Thyroid gland (tissue), 4 donors: ENCODE measurements around the gene CCNK. TPM values are rescaled to one million over a fixed set of nuclear protein-coding genes. Genes with fewer than 3 reads are reported as not detected.
A peak's percentile ranks its signal among the peaks of the same experiment; 100 is the strongest.

Experiments
- DNase-seq, 2 donors: peaks; one replicate each; pipeline ENCODE4 v3.0.0-alpha.2; 2019
- H3K27ac ChIP-seq, 3 donors: fragments of 200-600 bp; sonication (generic); 1 replicate in 2 of 3; 2 replicates in 1 of 3; pipeline ENCODE4 v1.5.1; 2016 to 2019; ENCODE audit warnings: mild to moderate bottlenecking in 1 of 3, moderate library complexity in 1 of 3
- H3K27me3 ChIP-seq: fragments of 200-600 bp; sonication (generic); one replicate; pipeline ENCODE4 v1.5.1; 2019
- H3K36me3 ChIP-seq, 2 donors: fragments of 200-600 bp; sonication (generic); one replicate each; pipeline ENCODE4 v1.5.1; 2016 to 2019
- H3K4me1 ChIP-seq, 2 donors: fragments of 200-600 bp; sonication (generic); one replicate each; pipeline ENCODE4 v1.5.1; 2017 to 2019
- H3K4me3 ChIP-seq, 3 donors: fragments of 200-600 bp; sonication (generic); replicated peaks in 1 of 3; 1 replicate in 2 of 3; 2 replicates in 1 of 3; pipeline ENCODE4 v1.5.1; 2016; ENCODE audit warnings: mild to moderate bottlenecking in 1 of 3
- H3K9me3 ChIP-seq: fragments of 200-600 bp; sonication (generic); one replicate; pipeline ENCODE4 v1.5.1; 2017
- CTCF ChIP-seq, 6 experiments: fragments of 200-600 bp in 3 of 6; fragments of 450-650 bp in 3 of 6; sonication (generic) in 3 of 6; IDR thresholded peaks; one replicate each; pipeline ENCODE4 v1.5.1; 2016 to 2019; ENCODE audit warnings: antibody characterized with exemption in 6 of 6, mild to moderate bottlenecking in 2 of 6, inconsistent platforms in 1 of 6, moderate library complexity in 1 of 6
- POLR2A ChIP-seq, 2 donors: fragments of 450-650 bp; IDR thresholded peaks; one replicate each; pipeline ENCODE4 v1.6.1; 2017; ENCODE audit warnings: antibody characterized with exemption in 2 of 2, mild to moderate bottlenecking in 2 of 2, moderate library complexity in 1 of 2
- WGBS, 2 donors: methylation state at CpG; one replicate each; pipeline ENCODE4 v1.1.5; 2017; 5-methylcytosine and 5-hydroxymethylcytosine counted together
- intact Hi-C: fragments of 100-400 bp; cut with DNase I; formaldehyde crosslinking; loops from one replicate; pipeline ENCODE4 v1.15.1; 2023
- total RNA-seq, 4 donors: library from RNA; depleted of rRNA; stranded (reverse); fragments of >200 nt; gene quantifications; one replicate each; pipeline ENCODE4 v1.2.3, GENCODE V29; 2016

CCNK gene
- total RNA-seq, 4 donors from 2014 or later = 14.4 to 36.9 (median 24.4) TPM

- Histone ChIP-seq H3K4me1 (peaks cover 22 to 54% of the 10 kb centered on the region in 2 donors), H3K9me3 (no peaks in the 10 kb centered on the region), H3K27me3 (no peaks in the 10 kb centered on the region), H3K27ac (no peak overlapping the region), H3K36me3 (no peaks in the 10 kb centered on the region), H3K4me3 (no peak overlapping the region)
- intact Hi-C loops = no loop called here
- DNase-seq = no peak
- TF ChIP-seq POLR2A (IDR thresholded peaks at IDR 0.05) = no peak
- WGBS, 2 donors = 89 to 90% methylated on average over 9 to 11 of the region's 11 CpGs
These were observed 69.3 kb downstream of the CCNK start for GRCh38 chr14:99550387-99550992.

- H3K27me3 ChIP-seq = no peaks in the 10 kb centered on the region
- intact Hi-C loops = no loop called here
- TF ChIP-seq CTCF (IDR thresholded peaks at IDR 0.05) (no peak), POLR2A (IDR thresholded peaks at IDR 0.05) (no peak)
- peaks cover 22 to 52% of the 10 kb centered on the region in 2 donors for H3K4me1 ChIP-seq
- WGBS, 2 donors = 76 to 80% methylated on average over 11 of the region's 11 CpGs
- no peak for DNase-seq
- H3K9me3 ChIP-seq = no peaks in the 10 kb centered on the region
- H3K27ac ChIP-seq = no peak overlapping the region
- no peaks in the 10 kb centered on the region for H3K36me3 ChIP-seq
- no peak overlapping the region for H3K4me3 ChIP-seq
These were observed 70.1 kb downstream of the CCNK start for GRCh38 chr14:99551034-99551922.

DNA sequence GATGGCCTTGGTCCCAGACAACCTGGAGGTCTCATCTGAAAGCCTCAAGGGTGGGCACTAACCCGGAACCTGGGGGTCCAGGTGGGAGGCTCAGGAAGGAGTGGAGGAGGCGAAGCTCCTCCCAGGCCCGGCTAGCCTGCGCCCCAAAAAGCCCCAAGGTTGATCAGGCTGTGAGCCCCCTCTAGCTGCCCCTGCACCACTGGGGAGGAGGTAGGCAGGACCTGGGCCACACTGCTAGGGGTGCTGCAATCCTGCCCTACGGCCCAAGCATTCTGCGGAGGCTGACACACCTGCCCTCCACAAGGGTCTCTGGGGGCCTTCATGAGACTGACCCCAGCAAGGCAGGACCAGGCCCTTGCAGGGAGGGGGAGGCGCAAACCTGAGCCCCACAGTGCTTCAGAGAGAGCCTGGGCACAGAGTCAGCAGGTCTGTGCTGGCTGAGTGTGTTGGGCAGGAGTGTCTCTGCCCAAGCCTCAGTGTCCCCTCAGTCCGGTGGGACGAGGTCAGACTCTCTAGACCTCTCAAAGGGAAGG is 70.9 kb downstream of the CCNK start:
- no peak for TF ChIP-seq CTCF (IDR thresholded peaks at IDR 0.05)
- no peak for TF ChIP-seq POLR2A (IDR thresholded peaks at IDR 0.05)
- peaks cover 22 to 46% of the 10 kb centered on the region in 2 donors for H3K4me1 ChIP-seq
- no peaks in the 10 kb centered on the region for H3K36me3 ChIP-seq
- no peaks in the 10 kb centered on the region for H3K9me3 ChIP-seq
- H3K4me3 ChIP-seq = no peak overlapping the region
- intact Hi-C loops = no loop called here
- no peaks in the 10 kb centered on the region for H3K27me3 ChIP-seq
- DNase-seq = no peak
- WGBS, 2 donors = 64 to 69% methylated on average over 2 to 6 of the region's 9 CpGs
- H3K27ac ChIP-seq = no peak overlapping the region

GRCh38 chr14:99552572-99553216 is 71.5 kb downstream of the CCNK start:
- H3K9me3 ChIP-seq = no peaks in the 10 kb centered on the region
- no peak overlapping the region for H3K27ac ChIP-seq
- H3K27me3 ChIP-seq = no peaks in the 10 kb centered on the region
- no peak for TF ChIP-seq POLR2A (IDR thresholded peaks at IDR 0.05)
- no peak for TF ChIP-seq CTCF (IDR thresholded peaks at IDR 0.05)
- H3K36me3 ChIP-seq = no peaks in the 10 kb centered on the region
- WGBS, 2 donors = 33 to 61% methylated on average over 5 to 12 of the region's 13 CpGs
- intact Hi-C loops = no loop called here
- peaks cover 22 to 46% of the 10 kb centered on the region in 2 donors for H3K4me1 ChIP-seq
- DNase-seq = peak in 1 of 2 donors; percentile 45
- no peak overlapping the region for H3K4me3 ChIP-seq

- WGBS, 2 donors = 68 to 69% methylated on average over 9 to 12 of the region's 12 CpGs
- Histone ChIP-seq H3K4me3 (no peak overlapping the region), H3K27ac (no peak overlapping the region), H3K36me3 (no peaks in the 10 kb centered on the region), H3K4me1 (peaks cover 22 to 42% of the 10 kb centered on the region in 2 donors), H3K9me3 (no peaks in the 10 kb centered on the region), H3K27me3 (no peaks in the 10 kb centered on the region)
- no peak for DNase-seq
- TF ChIP-seq POLR2A (IDR thresholded peaks at IDR 0.05) (no peak), CTCF (IDR thresholded peaks at IDR 0.05) (no peak)
- intact Hi-C loops = no loop called here
These were observed 73.0 kb downstream of the CCNK start for GRCh38 chr14:99554184-99554583.
